Motor neuron (in vitro differentiated cells): ENCODE data around the gene CBX1. TPM values are rescaled to one million over a fixed set of nuclear protein-coding genes. Genes with fewer than 3 reads are reported as not detected.
A peak's percentile ranks its signal among the peaks of the same experiment; 100 is the strongest.
"Not testable (repeated sequence)": the region's sequence is repeated elsewhere in the genome, so short reads cannot be mapped to it uniquely, and the experiment has no call there.

Source experiments
- ATAC-seq, 8 experiments: fragments of 200-7000 bp; cut with Tn5 transposase; replicated peaks in 6 of 8; 2 replicates each; pipeline ENCODE4 v1.8.0; 2021; ENCODE audit warnings: mild to moderate bottlenecking in 8 of 8, moderate library complexity in 8 of 8
- H3K27ac ChIP-seq, 2 donors: fragments of 250-450 bp; sonication (Bioruptor Pico); 2 replicates each; pipeline ENCODE4 v1.9.0; 2021; ENCODE audit warnings: antibody characterized with exemption in 2 of 2, mild to moderate bottlenecking in 2 of 2, moderate library complexity in 1 of 2
- H3K4me1 ChIP-seq, 2 donors: fragments of 250-450 bp; sonication (Bioruptor Pico); replicated peaks in 1 of 2; 2 replicates each; pipeline ENCODE4 v1.6.1; 2021; ENCODE audit warnings: antibody characterized with exemption in 2 of 2, mild to moderate bottlenecking in 2 of 2, moderate library complexity in 1 of 2
- H3K4me3 ChIP-seq, 5 donors: fragments of 250-450 bp; sonication (Bioruptor Pico); 2 replicates each; pipeline ENCODE4 v1.9.0; 2021; ENCODE audit warnings: antibody characterized with exemption in 5 of 5, mild to moderate bottlenecking in 5 of 5, moderate library complexity in 4 of 5
- WGBS, 10 experiments: fragments of 450-650 bp; shearing (Covaris generic); methylation state at CpG; one replicate each; pipeline ENCODE4 v1.0.0; 2022; 5-methylcytosine and 5-hydroxymethylcytosine counted together
- in situ Hi-C, 9 experiments: fragments of 400-800 bp; cut with MboI; loops; one replicate each; pipeline ENCODE4 v1.15.0; 2021; ENCODE audit warnings: low sequenced_read_pairs in 9 of 9, low pct_unique_long_range_greater_than_20kb in 2 of 9; ENCODE audit not compliant: unreplicated experiment in 9 of 9
- total RNA-seq, 8 experiments: library from RNA; unstranded; fragments of 300-600 nt; gene quantifications; 2 replicates each; pipeline versions ENCODE4 v1.2.3 to v1.2.4, GENCODE V29; 2022

The CBX1 gene
- total RNA-seq, 8 experiments from 2014 or later, result 25.0 to 204 (median 134) TPM

GRCh38 chr17:48043176-48043575 lies 58.1 kb downstream of the CBX1 start:
- in situ Hi-C loops, result loop anchor here in 1 of 9 experiments (25.0 kb wide), 1 partner anchor 94 kb away; no protein-coding TSS in a partner anchor
- ATAC-seq, result no peak
- WGBS, 10 experiments, result 35 to 80% (median 71%) methylated on average over 1 to 2 of the region's 2 CpGs; no CpG with 5 or more reads in 7 of the 10 experiments
- no peak overlapping the region for H3K4me3 ChIP-seq
- peak overlapping the region; percentile 37 to 59 for H3K27ac ChIP-seq
- peaks cover 17 to 33% of the 10 kb centered on the region in 2 donors for H3K4me1 ChIP-seq

GRCh38 chr17:48038687-48039086 lies 62.6 kb downstream of the CBX1 start:
- in situ Hi-C loops, result loop anchor here in 1 of 9 experiments (25.0 kb wide), 1 partner anchor 99 kb away; no protein-coding TSS in a partner anchor
- WGBS, 10 experiments, result 56 to 95% (median 83%) methylated on average over 1 to 2 of the region's 2 CpGs; no CpG with 5 or more reads in 3 of the 10 experiments
- H3K4me3 ChIP-seq, result no peak overlapping the region
- H3K27ac ChIP-seq, result no peak overlapping the region
- ATAC-seq, result no peak
- H3K4me1 ChIP-seq, result peaks cover 20 to 29% of the 10 kb centered on the region in 2 donors

GRCh38 chr17:48037838-48038323 lies 63.4 kb downstream of the CBX1 start:
- peak; percentile 13 to 71 (median 52) for ATAC-seq
- peak overlapping the region in 1 of 2 donors; percentile 27 for H3K27ac ChIP-seq
- WGBS, 10 experiments, result 33 to 50% (median 43%) methylated on average over 1 to 2 of the region's 19 CpGs; no CpG with 5 or more reads in 5 of the 10 experiments
- in situ Hi-C loops, result loop anchor here in 1 of 9 experiments (25.0 kb wide), 1 partner anchor 99 kb away; no protein-coding TSS in a partner anchor
- H3K4me3 ChIP-seq, result peak overlapping the region in 4 of 5 donors; percentile 29 to 39 (median 35)
- H3K4me1 ChIP-seq, result peaks cover 15 to 21% of the 10 kb centered on the region in 2 donors

GRCh38 chr17:48037036-48037837 lies 64.0 kb downstream of the CBX1 start, which contains the start of gene COPZ2:
COPZ2 (minus strand) TSS chr17:48037797; CDS start chr17:48037777, 20 bp downstream.
- WGBS, 10 experiments, result 0 to 60% (median 10%) methylated on average over 1 to 5 of the region's 73 CpGs; no CpG with 5 or more reads in 6 of the 10 experiments
- H3K27ac ChIP-seq, result peak within 1 kb of the TSS in 1 of 2 donors; percentile 27
- in situ Hi-C loops, result loop anchor here in 1 of 9 experiments (25.0 kb wide), 1 partner anchor 100 kb away; no protein-coding TSS in a partner anchor
- peak within 1 kb of the TSS; percentile 16 to 39 (median 31) for H3K4me3 ChIP-seq
- peaks cover 15 to 18% of the 10 kb centered on the region in 2 donors for H3K4me1 ChIP-seq
- peak; percentile 79 to 85 (median 84) for ATAC-seq

GRCh38 chr17:48036693-48037035 lies 64.6 kb downstream of the CBX1 start:
- ATAC-seq, result no peak
- peak overlapping the region in 2 of 5 donors; percentile 39 for H3K4me3 ChIP-seq

GRCh38 chr17:48034734-48035133 lies 66.5 kb downstream of the CBX1 start:
- not testable (repeated sequence) for ATAC-seq
- WGBS, 10 experiments, result 77 to 95% (median 81%) methylated on average over 4 to 9 of the region's 12 CpGs; no CpG with 5 or more reads in 5 of the 10 experiments
- in situ Hi-C loops, result loop anchor here in 1 of 9 experiments (25.0 kb wide), 1 partner anchor 103 kb away; no protein-coding TSS in a partner anchor

More at GRCh38 chr17:48036693-48037035, 64.6 kb downstream of the CBX1 start:
- in situ Hi-C loops, result loop anchor here in 1 of 9 experiments (25.0 kb wide), 1 partner anchor 101 kb away; no protein-coding TSS in a partner anchor
- WGBS, 10 experiments, result 20 to 67% (median 30%) methylated on average over 1 to 3 of the region's 6 CpGs; no CpG with 5 or more reads in 7 of the 10 experiments
- Histone ChIP-seq H3K4me1 (peaks cover 15 to 18% of the 10 kb centered on the region in 2 donors), H3K27ac (no peak overlapping the region)

GRCh38 chr17:48031966-48032365 lies 69.3 kb downstream of the CBX1 start:
- Histone ChIP-seq H3K4me3 (no peak overlapping the region), H3K27ac (no peak overlapping the region), H3K4me1 (peaks cover 8 to 11% of the 10 kb centered on the region in 2 donors)
- 40 to 100% (median 90%) methylated on average over 1 to 5 of the region's 6 CpGs; no CpG with 5 or more reads in 3 of the 10 experiments for WGBS, 10 experiments
- in situ Hi-C loops, result loop anchor here in 1 of 9 experiments (25.0 kb wide), 1 partner anchor 105 kb away; no protein-coding TSS in a partner anchor
- ATAC-seq, result no peak

More at GRCh38 chr17:48034734-48035133, 66.5 kb downstream of the CBX1 start:
- H3K4me3 ChIP-seq, H3K27ac ChIP-seq: not testable (repeated sequence)
- peaks cover 15 to 18% of the 10 kb centered on the region in 2 donors for H3K4me1 ChIP-seq

- Histone ChIP-seq H3K4me3 (no peak overlapping the region), H3K4me1 (peaks cover 14 to 15% of the 10 kb centered on the region in 2 donors), H3K27ac (no peak overlapping the region)
- WGBS, 10 experiments, result 4 to 85% (median 68%) methylated on average over 2 to 5 of the region's 5 CpGs; no CpG with 5 or more reads in 3 of the 10 experiments
- in situ Hi-C loops, result loop anchor here in 1 of 9 experiments (25.0 kb wide), 1 partner anchor 107 kb away; no protein-coding TSS in a partner anchor
- ATAC-seq, result no peak
Measured at GRCh38 chr17:48030531-48030930, 70.7 kb downstream of the CBX1 start.

- Histone ChIP-seq H3K4me1 (peaks cover 17 to 18% of the 10 kb centered on the region in 2 donors), H3K27ac (no peak overlapping the region), H3K4me3 (no peak overlapping the region)
- WGBS, 10 experiments, result 75 to 100% (median 80%) methylated on average over 1 of the region's 1 CpG; no CpG with 5 or more reads in 7 of the 10 experiments
- ATAC-seq, result no peak
- in situ Hi-C loops, result loop anchor here in 1 of 9 experiments (25.0 kb wide), 1 partner anchor 109 kb away; no protein-coding TSS in a partner anchor
Measured at GRCh38 chr17:48028736-48029135, 72.5 kb downstream of the CBX1 start.

GRCh38 chr17:48027322-48027981 lies 73.8 kb downstream of the CBX1 start:
- H3K27ac ChIP-seq, result no peak overlapping the region
- H3K4me1 ChIP-seq, result peaks cover 24 to 26% of the 10 kb centered on the region in 2 donors
- H3K4me3 ChIP-seq, result no peak overlapping the region
- in situ Hi-C loops, result loop anchor here in 1 of 9 experiments (25.0 kb wide), 1 partner anchor 110 kb away; no protein-coding TSS in a partner anchor
- ATAC-seq, result no peak
- WGBS, 10 experiments, result 60 to 100% (median 85%) methylated on average over 1 to 11 of the region's 12 CpGs; no CpG with 5 or more reads in 2 of the 10 experiments

- peaks cover 24 to 26% of the 10 kb centered on the region in 2 donors for H3K4me1 ChIP-seq
- WGBS, 10 experiments, result 0 to 43% (median 0%) methylated on average over 1 to 11 of the region's 18 CpGs; no CpG with 5 or more reads in 5 of the 10 experiments
- ATAC-seq, result peak; percentile 51 to 74 (median 67)
- peak overlapping the region; percentile 75 to 82 for H3K27ac ChIP-seq
- peak overlapping the region in 2 of 5 donors; percentile 35 to 40 for H3K4me3 ChIP-seq
- in situ Hi-C loops, result loop anchor here in 1 of 9 experiments (25.0 kb wide), 1 partner anchor 111 kb away; no protein-coding TSS in a partner anchor
Measured at GRCh38 chr17:48026502-48027321, 74.6 kb downstream of the CBX1 start.
